H7 (cell line): ENCODE measurements around the gene PKNOX2. TPM values are rescaled to one million over a fixed set of nuclear protein-coding genes. Genes with fewer than 3 reads are reported as not detected.

ENCODE experiments used
- DNase-seq: peaks from one replicate; pipeline ENCODE4 v3.0.0; 2012
- H3K27me3 ChIP-seq: 2 replicates; pipeline ENCODE4 v1.6.0; 2011; ENCODE audit warnings: mild to moderate bottlenecking, low read length; ENCODE audit not compliant: control insufficient read depth, insufficient read depth
- H3K36me3 ChIP-seq: replicated peaks from 2 replicates; pipeline ENCODE4 v1.5.1; 2011; ENCODE audit warnings: low read length; ENCODE audit not compliant: control insufficient read depth, insufficient read depth
- H3K4me3 ChIP-seq: 2 replicates; pipeline ENCODE4 v1.5.1; 2011; ENCODE audit warnings: low read depth, mild to moderate bottlenecking, control low read depth, low read length, moderate library complexity; ENCODE audit not compliant: insufficient read depth
- total RNA-seq: library from RNA; depleted of rRNA; stranded (reverse); fragments of >200 nt; shearing (Covaris generic); gene quantifications from 2 replicates; pipeline ENCODE4 v1.2.3, GENCODE V29; 2014

Gene PKNOX2
- total RNA-seq, 1 experiment from 2014 or later: 1.6 TPM

GRCh38 chr11:125257190-125257579 lies 92.6 kb downstream of the PKNOX2 start:
- peak; percentile 76 for DNase-seq

GRCh38 chr11:125257751-125258150 lies 93.2 kb downstream of the PKNOX2 start:
- DNase-seq: no peak
- Histone ChIP-seq H3K27me3 (peaks cover 11% of the 10 kb centered on the region), H3K36me3 (no peaks in the 10 kb centered on the region), H3K4me3 (no peak overlapping the region)

More at GRCh38 chr11:125257190-125257579, 92.6 kb downstream of the PKNOX2 start:
- peaks cover 7% of the 10 kb centered on the region for H3K27me3 ChIP-seq
- H3K4me3 ChIP-seq: no peak overlapping the region
- no peaks in the 10 kb centered on the region for H3K36me3 ChIP-seq

GRCh38 chr11:125258291-125259032 lies 93.9 kb downstream of the PKNOX2 start:
- no peak for DNase-seq
- Histone ChIP-seq H3K36me3 (no peaks in the 10 kb centered on the region), H3K27me3 (peaks cover 13% of the 10 kb centered on the region), H3K4me3 (no peak overlapping the region)

- no peak for DNase-seq
- H3K36me3 ChIP-seq: no peaks in the 10 kb centered on the region
- H3K4me3 ChIP-seq: no peak overlapping the region
- peaks cover 23% of the 10 kb centered on the region for H3K27me3 ChIP-seq
Observed at GRCh38 chr11:125261588-125261987, 97.0 kb downstream of the PKNOX2 start.

GRCh38 chr11:125262194-125262829 lies 97.8 kb downstream of the PKNOX2 start:
- H3K4me3 ChIP-seq: peak overlapping the region; percentile 9; the same call in 1 of the 2 replicates
- DNase-seq: no peak
- no peaks in the 10 kb centered on the region for H3K36me3 ChIP-seq
- peaks cover 23% of the 10 kb centered on the region for H3K27me3 ChIP-seq

GRCh38 chr11:125262830-125263218 lies 98.3 kb downstream of the PKNOX2 start:
- Histone ChIP-seq H3K27me3 (peaks cover 23% of the 10 kb centered on the region), H3K36me3 (no peaks in the 10 kb centered on the region), H3K4me3 (peak overlapping the region; percentile 9; the same call in 1 of the 2 replicates)
- no peak for DNase-seq

- H3K27me3 ChIP-seq: peaks cover 23% of the 10 kb centered on the region
- H3K36me3 ChIP-seq: no peaks in the 10 kb centered on the region
- H3K4me3 ChIP-seq: peak overlapping the region; percentile 9; the same call in 1 of the 2 replicates
- DNase-seq: peak; percentile 94
Observed at GRCh38 chr11:125263268-125263790, 98.8 kb downstream of the PKNOX2 start.

- Histone ChIP-seq H3K27me3 (peaks cover 23% of the 10 kb centered on the region), H3K4me3 (no peak overlapping the region), H3K36me3 (no peaks in the 10 kb centered on the region)
- no peak for DNase-seq
Observed at GRCh38 chr11:125264100-125265022, 99.8 kb downstream of the PKNOX2 start.

- H3K36me3 ChIP-seq: no peaks in the 10 kb centered on the region
- H3K27me3 ChIP-seq: peaks cover 12% of the 10 kb centered on the region
- no peak overlapping the region for H3K4me3 ChIP-seq
- DNase-seq: no peak
Observed at GRCh38 chr11:125267548-125267947, 103.0 kb downstream of the PKNOX2 start.

GRCh38 chr11:125268611-125269010 lies 104.1 kb downstream of the PKNOX2 start:
- H3K36me3 ChIP-seq: no peaks in the 10 kb centered on the region
- peaks cover 8% of the 10 kb centered on the region for H3K27me3 ChIP-seq
- DNase-seq: no peak
- H3K4me3 ChIP-seq: no peak overlapping the region

- Histone ChIP-seq H3K27me3 (no peaks in the 10 kb centered on the region), H3K36me3 (no peaks in the 10 kb centered on the region), H3K4me3 (no peak overlapping the region)
- DNase-seq: no peak
Observed at GRCh38 chr11:125270106-125270505, 105.6 kb downstream of the PKNOX2 start.

- no peaks in the 10 kb centered on the region for H3K27me3 ChIP-seq
- no peaks in the 10 kb centered on the region for H3K36me3 ChIP-seq
- no peak for DNase-seq
- no peak overlapping the region for H3K4me3 ChIP-seq
Observed at GRCh38 chr11:125270711-125271110, 106.2 kb downstream of the PKNOX2 start.

- H3K4me3 ChIP-seq: no peak overlapping the region
- H3K36me3 ChIP-seq: no peaks in the 10 kb centered on the region
- DNase-seq: no peak
- no peaks in the 10 kb centered on the region; the same call in 1 of the 2 replicates for H3K27me3 ChIP-seq
Observed at GRCh38 chr11:125271483-125272091, 107.0 kb downstream of the PKNOX2 start.

GRCh38 chr11:125272092-125272491 lies 107.5 kb downstream of the PKNOX2 start:
- H3K4me3 ChIP-seq: no peak overlapping the region
- H3K36me3 ChIP-seq: no peaks in the 10 kb centered on the region

More at GRCh38 chr11:125272092-125272491, 107.5 kb downstream of the PKNOX2 start:
- no peaks in the 10 kb centered on the region; the same call in 1 of the 2 replicates for H3K27me3 ChIP-seq
- no peak for DNase-seq
